ENCODE results near the gene STK10.

DNA sequence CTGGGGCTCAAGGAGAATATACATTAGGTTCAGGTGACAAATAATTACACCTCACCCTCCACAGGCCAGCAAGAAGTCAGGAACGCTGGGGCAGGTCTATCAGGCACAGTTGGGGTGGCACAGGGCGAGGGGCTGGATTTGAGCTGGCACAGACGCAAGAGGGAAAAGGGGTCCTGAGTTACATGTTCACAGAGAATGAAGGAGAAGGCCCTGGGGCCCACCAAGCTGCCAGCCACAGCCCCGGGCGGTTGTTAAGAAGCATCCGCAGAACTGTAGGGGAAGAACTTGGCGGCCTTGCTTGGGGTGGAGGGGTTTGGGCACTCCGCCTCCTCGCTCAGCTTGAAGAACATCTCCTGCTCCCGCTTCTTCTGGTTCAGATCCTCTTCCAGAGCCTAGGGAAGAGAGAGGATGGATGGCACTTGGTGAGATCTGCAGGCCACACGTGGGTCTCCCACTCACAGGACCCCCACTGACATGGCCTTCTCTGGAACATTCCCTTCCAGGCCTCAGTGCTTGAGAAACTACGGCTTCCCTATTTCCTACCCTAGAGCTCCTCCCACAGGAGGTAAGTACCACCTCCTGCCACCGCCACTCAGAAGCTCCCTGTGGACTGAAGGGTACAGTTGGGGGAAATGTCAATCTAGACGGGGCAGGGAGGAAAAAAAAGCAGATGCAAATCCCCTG lies 143.3 kb downstream of the STK10 start:
- TF ChIP-seq, protein P1, sequence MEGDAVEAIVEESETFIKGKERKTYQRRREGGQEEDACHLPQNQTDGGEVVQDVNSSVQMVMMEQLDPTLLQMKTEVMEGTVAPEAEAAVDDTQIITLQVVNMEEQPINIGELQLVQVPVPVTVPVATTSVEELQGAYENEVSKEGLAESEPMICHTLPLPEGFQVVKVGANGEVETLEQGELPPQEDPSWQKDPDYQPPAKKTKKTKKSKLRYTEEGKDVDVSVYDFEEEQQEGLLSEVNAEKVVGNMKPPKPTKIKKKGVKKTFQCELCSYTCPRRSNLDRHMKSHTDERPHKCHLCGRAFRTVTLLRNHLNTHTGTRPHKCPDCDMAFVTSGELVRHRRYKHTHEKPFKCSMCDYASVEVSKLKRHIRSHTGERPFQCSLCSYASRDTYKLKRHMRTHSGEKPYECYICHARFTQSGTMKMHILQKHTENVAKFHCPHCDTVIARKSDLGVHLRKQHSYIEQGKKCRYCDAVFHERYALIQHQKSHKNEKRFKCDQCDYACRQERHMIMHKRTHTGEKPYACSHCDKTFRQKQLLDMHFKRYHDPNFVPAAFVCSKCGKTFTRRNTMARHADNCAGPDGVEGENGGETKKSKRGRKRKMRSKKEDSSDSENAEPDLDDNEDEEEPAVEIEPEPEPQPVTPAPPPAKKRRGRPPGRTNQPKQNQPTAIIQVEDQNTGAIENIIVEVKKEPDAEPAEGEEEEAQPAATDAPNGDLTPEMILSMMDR (conservative IDR thresholded peaks at IDR 0.05) = no peak
- TF ChIP-seq ZFX (IDR thresholded peaks at IDR 0.05) = no peak
